ENCODE data around the gene CDCP2. TPM values are rescaled to one million over a fixed set of nuclear protein-coding genes. Genes with fewer than 3 reads are reported as not detected.
A peak's percentile ranks its signal among the peaks of the same experiment; 100 is the strongest.

CDCP2 gene
- total RNA-seq, 1 donor, result not detected

GRCh38 chr1:54137534-54138061 is 15.2 kb downstream of the CDCP2 start:
- Histone ChIP-seq H3K27ac (ENCODE audit: low read depth, low read length) (no peak overlapping the region), H3K36me3 (ENCODE audit: insufficient read depth, low read length) (no peaks in the 10 kb centered on the region), H3K27me3 (ENCODE audit: insufficient read depth, low read length) (no peaks in the 10 kb centered on the region), H3K4me1 (ENCODE audit: insufficient read depth, low read length) (peaks cover 11% of the 10 kb centered on the region), H3K4me2 (ENCODE audit: insufficient read depth, low read length) (no peak overlapping the region), H4K20me1 (ENCODE audit: insufficient read depth, low read length) (no peaks in the 10 kb centered on the region), H2AFZ (ENCODE audit: low read length) (peak overlapping the region; percentile 17), H3K4me3 (ENCODE audit: insufficient read depth, low read length) (no peak overlapping the region), H3K9me3 (ENCODE audit: low read depth, low read length) (no peaks in the 10 kb centered on the region), H3K79me2 (ENCODE audit: insufficient read depth, low read length) (no peaks in the 10 kb centered on the region)
- no peak for TF ChIP-seq CTCF (IDR thresholded peaks at IDR 0.05; ENCODE audit: extremely low read depth, low read depth, low read length)
- DNase-seq (ENCODE audit: insufficient read length, low spot score, missing footprints), result peak; percentile 91

DNA sequence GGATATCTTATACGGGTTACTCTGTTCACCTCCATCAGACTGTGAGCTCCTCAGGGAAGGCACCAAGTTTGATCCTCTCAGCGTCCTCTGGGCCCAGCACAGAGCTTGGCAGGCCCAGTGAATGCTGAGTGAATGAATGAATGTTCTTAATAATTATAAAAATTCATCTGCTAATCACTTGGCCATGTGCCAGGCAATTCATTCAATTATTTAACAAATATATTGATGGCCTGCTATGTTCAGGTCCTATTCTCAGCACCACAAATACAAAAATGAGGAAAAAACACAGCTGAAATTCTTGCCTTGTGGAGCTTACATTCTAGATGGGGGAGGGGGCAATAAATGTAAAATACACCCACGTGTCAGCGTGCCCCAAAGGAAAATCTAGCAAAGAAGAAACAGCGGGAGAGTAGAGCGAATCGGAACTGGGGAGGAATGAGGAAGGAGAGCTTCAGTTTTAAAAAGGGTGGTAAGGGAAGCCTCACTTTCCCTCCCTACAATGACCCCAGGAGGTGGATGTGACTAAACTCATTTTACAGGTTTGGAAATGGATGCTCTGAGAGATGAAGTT is 15.8 kb downstream of the CDCP2 start:
- H3K79me2 ChIP-seq (ENCODE audit: insufficient read depth, low read length), result no peaks in the 10 kb centered on the region
- H3K9me3 ChIP-seq (ENCODE audit: low read depth, low read length), result no peaks in the 10 kb centered on the region
- H4K20me1 ChIP-seq (ENCODE audit: insufficient read depth, low read length), result no peaks in the 10 kb centered on the region
- no peak for TF ChIP-seq CTCF (IDR thresholded peaks at IDR 0.05; ENCODE audit: extremely low read depth, low read depth, low read length)
- no peaks in the 10 kb centered on the region for H3K27me3 ChIP-seq (ENCODE audit: insufficient read depth, low read length)
- H3K4me3 ChIP-seq (ENCODE audit: insufficient read depth, low read length), result no peak overlapping the region
- no peak overlapping the region for H3K27ac ChIP-seq (ENCODE audit: low read depth, low read length)
- peaks cover 11% of the 10 kb centered on the region for H3K4me1 ChIP-seq (ENCODE audit: insufficient read depth, low read length)
- no peak overlapping the region for H3K4me2 ChIP-seq (ENCODE audit: insufficient read depth, low read length)
- H3K36me3 ChIP-seq (ENCODE audit: insufficient read depth, low read length), result no peaks in the 10 kb centered on the region
- DNase-seq (ENCODE audit: insufficient read length, low spot score, missing footprints), result peak; percentile 78
- H2AFZ ChIP-seq (ENCODE audit: low read length), result peak overlapping the region; percentile 17

DNA sequence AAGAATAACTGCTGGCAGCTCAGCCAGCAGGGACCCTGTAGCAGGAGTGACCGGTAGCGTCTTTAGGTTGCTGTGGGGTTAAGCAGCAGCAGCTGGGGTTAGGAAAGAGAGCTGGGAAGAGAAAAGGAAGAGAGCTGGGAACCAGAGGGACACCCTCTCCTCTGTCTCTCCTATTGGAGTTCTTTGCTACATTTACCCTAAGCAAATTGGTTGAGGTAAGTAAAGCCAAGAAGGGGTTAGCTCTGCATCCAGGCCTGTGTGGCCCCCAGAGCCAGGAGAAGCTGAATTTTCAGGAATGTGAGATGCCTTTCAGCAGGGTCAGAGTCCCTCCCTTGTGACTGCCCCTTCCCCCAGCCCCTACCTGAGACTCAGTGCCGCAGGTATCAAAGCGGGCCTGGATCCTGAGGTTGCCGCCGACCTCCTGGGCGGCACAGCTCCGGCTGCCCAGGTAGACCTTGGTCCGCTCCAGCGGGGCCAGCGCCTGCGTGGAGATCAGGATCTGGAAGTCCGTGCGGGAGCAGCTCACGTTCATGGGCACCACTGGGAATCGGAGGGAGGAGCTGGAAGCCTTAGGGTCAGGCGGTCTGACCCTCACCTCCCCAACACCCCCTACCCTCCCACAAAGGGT is 16.4 kb downstream of the CDCP2 start:
- TF ChIP-seq CTCF (IDR thresholded peaks at IDR 0.05; ENCODE audit: extremely low read depth, low read depth, low read length), result no peak
- no peaks in the 10 kb centered on the region for H3K36me3 ChIP-seq (ENCODE audit: insufficient read depth, low read length)
- H3K9me3 ChIP-seq (ENCODE audit: low read depth, low read length), result no peaks in the 10 kb centered on the region
- no peak overlapping the region for H3K27ac ChIP-seq (ENCODE audit: low read depth, low read length)
- H3K79me2 ChIP-seq (ENCODE audit: insufficient read depth, low read length), result no peaks in the 10 kb centered on the region
- H2AFZ ChIP-seq (ENCODE audit: low read length), result no peak overlapping the region
- no peaks in the 10 kb centered on the region for H4K20me1 ChIP-seq (ENCODE audit: insufficient read depth, low read length)
- no peaks in the 10 kb centered on the region for H3K27me3 ChIP-seq (ENCODE audit: insufficient read depth, low read length)
- no peak overlapping the region for H3K4me2 ChIP-seq (ENCODE audit: insufficient read depth, low read length)
- peak; percentile 66 for DNase-seq (ENCODE audit: insufficient read length, low spot score, missing footprints)
- peaks cover 11% of the 10 kb centered on the region for H3K4me1 ChIP-seq (ENCODE audit: insufficient read depth, low read length)
- H3K4me3 ChIP-seq (ENCODE audit: insufficient read depth, low read length), result no peak overlapping the region

GRCh38 chr1:54135436-54136120 is 17.2 kb downstream of the CDCP2 start:
- TF ChIP-seq CTCF (IDR thresholded peaks at IDR 0.05; ENCODE audit: extremely low read depth, low read depth, low read length), result no peak
- Histone ChIP-seq H3K27ac (ENCODE audit: low read depth, low read length) (no peak overlapping the region), H3K4me1 (ENCODE audit: insufficient read depth, low read length) (peaks cover 11% of the 10 kb centered on the region)

More at GRCh38 chr1:54135436-54136120, 17.2 kb downstream of the CDCP2 start:
- peak; percentile 71 for DNase-seq (ENCODE audit: insufficient read length, low spot score, missing footprints)
- Histone ChIP-seq H3K36me3 (ENCODE audit: insufficient read depth, low read length) (no peaks in the 10 kb centered on the region), H3K27me3 (ENCODE audit: insufficient read depth, low read length) (no peaks in the 10 kb centered on the region), H2AFZ (ENCODE audit: low read length) (peak overlapping the region; percentile 10), H3K4me3 (ENCODE audit: insufficient read depth, low read length) (no peak overlapping the region), H3K9me3 (ENCODE audit: low read depth, low read length) (no peaks in the 10 kb centered on the region), H4K20me1 (ENCODE audit: insufficient read depth, low read length) (no peaks in the 10 kb centered on the region), H3K79me2 (ENCODE audit: insufficient read depth, low read length) (no peaks in the 10 kb centered on the region), H3K4me2 (ENCODE audit: insufficient read depth, low read length) (no peak overlapping the region)

Data from osteoblast (primary cell).